PC-9 (cell line): ENCODE results near the gene SH3PXD2A.

Experiments
- EZH2 ChIP-seq: fragments of 200-600 bp; sonication (generic); IDR thresholded peaks from 2 replicates; pipeline ENCODE4 v1.8.0; 2017; ENCODE audit warnings: antibody characterized with exemption, low read depth
- TF ChIP-seq, protein P1 (sequence below): fragments of 200-600 bp; sonication (generic); conservative IDR thresholded peaks from 2 replicates; pipeline ENCODE4 v1.6.1; 2017; ENCODE audit warnings: mixed run types, antibody characterized with exemption, mild to moderate bottlenecking, moderate library complexity

DNA sequence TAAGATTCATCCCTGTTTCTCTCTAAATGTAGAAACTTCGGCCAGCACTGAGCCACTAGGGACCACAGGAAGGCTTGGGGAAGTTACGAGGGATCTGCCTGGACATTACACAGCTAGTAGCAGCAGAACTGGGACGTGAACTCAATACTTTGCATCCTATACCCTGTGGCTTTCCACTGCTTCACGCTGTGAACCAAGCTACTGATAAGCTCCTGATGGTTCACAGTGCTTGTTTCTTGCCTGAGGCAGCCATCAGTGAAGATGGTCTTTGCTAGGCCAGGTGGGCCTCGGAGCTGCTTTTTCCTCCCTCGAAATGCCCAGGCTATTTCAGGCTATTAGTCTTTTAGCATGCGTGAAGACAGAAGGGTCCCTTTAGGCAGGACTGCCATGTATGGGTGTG is 132.7 kb downstream of the SH3PXD2A start:
- TF ChIP-seq, protein P1, sequence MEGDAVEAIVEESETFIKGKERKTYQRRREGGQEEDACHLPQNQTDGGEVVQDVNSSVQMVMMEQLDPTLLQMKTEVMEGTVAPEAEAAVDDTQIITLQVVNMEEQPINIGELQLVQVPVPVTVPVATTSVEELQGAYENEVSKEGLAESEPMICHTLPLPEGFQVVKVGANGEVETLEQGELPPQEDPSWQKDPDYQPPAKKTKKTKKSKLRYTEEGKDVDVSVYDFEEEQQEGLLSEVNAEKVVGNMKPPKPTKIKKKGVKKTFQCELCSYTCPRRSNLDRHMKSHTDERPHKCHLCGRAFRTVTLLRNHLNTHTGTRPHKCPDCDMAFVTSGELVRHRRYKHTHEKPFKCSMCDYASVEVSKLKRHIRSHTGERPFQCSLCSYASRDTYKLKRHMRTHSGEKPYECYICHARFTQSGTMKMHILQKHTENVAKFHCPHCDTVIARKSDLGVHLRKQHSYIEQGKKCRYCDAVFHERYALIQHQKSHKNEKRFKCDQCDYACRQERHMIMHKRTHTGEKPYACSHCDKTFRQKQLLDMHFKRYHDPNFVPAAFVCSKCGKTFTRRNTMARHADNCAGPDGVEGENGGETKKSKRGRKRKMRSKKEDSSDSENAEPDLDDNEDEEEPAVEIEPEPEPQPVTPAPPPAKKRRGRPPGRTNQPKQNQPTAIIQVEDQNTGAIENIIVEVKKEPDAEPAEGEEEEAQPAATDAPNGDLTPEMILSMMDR: no peak
- TF ChIP-seq EZH2: no peak
